Measurements from ENCODE around the gene VSIG8.

Gene VSIG8

GRCh38 chr1:159857889-159858288 lies 4.6 kb downstream of the VSIG8 start:
- DNase-seq (ENCODE audit: low read depth), result no peak
- TF ChIP-seq, protein P1, sequence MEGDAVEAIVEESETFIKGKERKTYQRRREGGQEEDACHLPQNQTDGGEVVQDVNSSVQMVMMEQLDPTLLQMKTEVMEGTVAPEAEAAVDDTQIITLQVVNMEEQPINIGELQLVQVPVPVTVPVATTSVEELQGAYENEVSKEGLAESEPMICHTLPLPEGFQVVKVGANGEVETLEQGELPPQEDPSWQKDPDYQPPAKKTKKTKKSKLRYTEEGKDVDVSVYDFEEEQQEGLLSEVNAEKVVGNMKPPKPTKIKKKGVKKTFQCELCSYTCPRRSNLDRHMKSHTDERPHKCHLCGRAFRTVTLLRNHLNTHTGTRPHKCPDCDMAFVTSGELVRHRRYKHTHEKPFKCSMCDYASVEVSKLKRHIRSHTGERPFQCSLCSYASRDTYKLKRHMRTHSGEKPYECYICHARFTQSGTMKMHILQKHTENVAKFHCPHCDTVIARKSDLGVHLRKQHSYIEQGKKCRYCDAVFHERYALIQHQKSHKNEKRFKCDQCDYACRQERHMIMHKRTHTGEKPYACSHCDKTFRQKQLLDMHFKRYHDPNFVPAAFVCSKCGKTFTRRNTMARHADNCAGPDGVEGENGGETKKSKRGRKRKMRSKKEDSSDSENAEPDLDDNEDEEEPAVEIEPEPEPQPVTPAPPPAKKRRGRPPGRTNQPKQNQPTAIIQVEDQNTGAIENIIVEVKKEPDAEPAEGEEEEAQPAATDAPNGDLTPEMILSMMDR (conservative IDR thresholded peaks at IDR 0.05; ENCODE audit: low read depth, low read length), result no peak
- H3K4me3 ChIP-seq (ENCODE audit: low read length), result no peak overlapping the region

GRCh38 chr1:159856576-159856975 lies 5.9 kb downstream of the VSIG8 start:
- TF ChIP-seq, protein P1 (conservative IDR thresholded peaks at IDR 0.05; ENCODE audit: low read depth, low read length), result no peak
- no peak overlapping the region for H3K4me3 ChIP-seq (ENCODE audit: low read length)
- no peak for DNase-seq (ENCODE audit: low read depth)

GRCh38 chr1:159855709-159856108 lies 6.7 kb downstream of the VSIG8 start:
- no peak overlapping the region for H3K4me3 ChIP-seq (ENCODE audit: low read length)
- TF ChIP-seq, protein P1 (conservative IDR thresholded peaks at IDR 0.05; ENCODE audit: low read depth, low read length), result no peak
- no peak for DNase-seq (ENCODE audit: low read depth)

GRCh38 chr1:159854693-159855192 lies 7.7 kb downstream of the VSIG8 start:
- TF ChIP-seq, protein P1 (conservative IDR thresholded peaks at IDR 0.05; ENCODE audit: low read depth, low read length), result no peak
- peak; percentile 62 for DNase-seq (ENCODE audit: low read depth)

DNA sequence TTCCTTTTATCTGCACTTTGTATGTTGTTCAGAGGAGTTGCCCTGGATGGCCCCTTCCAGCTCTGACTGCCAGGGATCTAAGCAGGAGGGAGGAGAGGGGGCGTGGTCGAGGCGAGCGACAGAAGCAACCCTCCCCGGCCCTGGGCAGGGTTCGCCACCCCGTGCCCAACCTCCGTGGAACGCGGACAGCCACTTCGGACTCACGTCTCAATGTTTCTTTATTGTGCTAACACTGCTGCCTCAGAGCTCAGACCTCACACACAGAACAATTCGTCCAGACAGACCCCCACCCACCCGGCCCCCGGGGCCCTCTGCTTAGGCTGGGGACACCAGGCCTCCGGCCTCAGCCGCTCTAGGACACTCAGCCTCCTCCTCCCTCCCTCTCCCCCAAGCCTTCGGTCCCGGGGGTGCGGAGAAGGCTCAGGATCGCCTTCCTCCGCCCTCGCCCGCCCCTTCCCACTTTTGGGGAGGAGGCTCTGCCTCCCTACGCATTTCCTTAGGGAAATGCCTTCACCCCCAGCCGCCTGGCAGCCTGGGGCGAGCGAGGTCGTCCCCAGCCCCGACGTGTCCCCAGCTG lies 8.3 kb downstream of the VSIG8 start:
- DNase-seq (ENCODE audit: low read depth), result no peak
- H3K4me3 ChIP-seq (ENCODE audit: low read length), result peak overlapping the region; percentile 60
- TF ChIP-seq, protein P1 (conservative IDR thresholded peaks at IDR 0.05; ENCODE audit: low read depth, low read length), result no peak

More at GRCh38 chr1:159854693-159855192, 7.7 kb downstream of the VSIG8 start:
- H3K4me3 ChIP-seq (ENCODE audit: low read length), result peak overlapping the region; percentile 60

GRCh38 chr1:159853417-159854115 lies 8.9 kb downstream of the VSIG8 start:
- TF ChIP-seq, protein P1 (conservative IDR thresholded peaks at IDR 0.05; ENCODE audit: low read depth, low read length), result no peak
- no peak for DNase-seq (ENCODE audit: low read depth)

GRCh38 chr1:159851407-159851806 lies 11.1 kb downstream of the VSIG8 start:
- TF ChIP-seq, protein P1 (conservative IDR thresholded peaks at IDR 0.05; ENCODE audit: low read depth, low read length), result no peak
- DNase-seq (ENCODE audit: low read depth), result no peak
- no peak overlapping the region for H3K4me3 ChIP-seq (ENCODE audit: low read length)

More at GRCh38 chr1:159853417-159854115, 8.9 kb downstream of the VSIG8 start:
- peak overlapping the region; percentile 60 for H3K4me3 ChIP-seq (ENCODE audit: low read length)

All from retinal pigment epithelial cell (primary cell).